Transverse colon (tissue), 4 donors: ENCODE results near the gene VTCN1. TPM values are rescaled to one million over a fixed set of nuclear protein-coding genes. Genes with fewer than 3 reads are reported as not detected.

Source experiments
- DNase-seq: peaks from one replicate; pipeline ENCODE4 v3.0.0-alpha.2; 2019
- H3K27ac ChIP-seq, 4 donors: fragments of 200-600 bp; sonication (generic); 2 replicates each; pipeline ENCODE4 v1.5.1; 2016 to 2018; ENCODE audit warnings: inconsistent platforms in 4 of 4
- H3K27me3 ChIP-seq: fragments of 200-600 bp; sonication (generic); 2 replicates; pipeline ENCODE4 v1.5.1; 2017; ENCODE audit warnings: inconsistent platforms
- H3K36me3 ChIP-seq, 4 donors: fragments of 200-600 bp; sonication (generic); 2 replicates each; pipeline ENCODE4 v1.5.1; 2017 to 2019; ENCODE audit warnings: inconsistent platforms in 4 of 4
- H3K4me1 ChIP-seq, 4 donors: fragments of 200-600 bp; sonication (generic); 2 replicates each; pipeline ENCODE4 v1.5.1; 2017 to 2020; ENCODE audit warnings: inconsistent platforms in 4 of 4
- H3K4me3 ChIP-seq, 4 donors: fragments of 200-600 bp; sonication (generic); 1 replicate in 1 of 4; 2 replicates in 3 of 4; pipeline versions ENCODE4 v1.5.1 to v1.6.1; 2017 to 2019; ENCODE audit warnings: inconsistent platforms in 4 of 4
- H3K9me3 ChIP-seq, 2 donors: fragments of 200-600 bp; sonication (generic); 2 replicates each; pipeline ENCODE4 v1.5.1; 2017 to 2019; ENCODE audit warnings: inconsistent platforms in 2 of 2
- CTCF ChIP-seq, 5 experiments: fragments of 200-600 bp in 3 of 5; fragments of 450-650 bp in 2 of 5; sonication (generic) in 3 of 5; IDR thresholded peaks; 1 replicate in 2 of 5; 2 replicates in 3 of 5; pipeline ENCODE4 v1.5.1; 2016 to 2017; ENCODE audit warnings: antibody characterized with exemption in 5 of 5, inconsistent platforms in 3 of 5, mild to moderate bottlenecking in 2 of 5, moderate library complexity in 1 of 5
- EP300 ChIP-seq: sonication (generic); formaldehyde crosslinking; IDR thresholded peaks from one replicate; pipeline ENCODE4 v1.6.1; 2017; ENCODE audit warnings: antibody characterized with exemption, low read depth
- POLR2A ChIP-seq: fragments of 450-650 bp; IDR thresholded peaks from one replicate; pipeline ENCODE4 v1.6.1; 2016; ENCODE audit warnings: antibody characterized with exemption, mild to moderate bottlenecking, moderate library complexity
- POLR2AphosphoS5 ChIP-seq, 3 donors: sonication (generic); formaldehyde crosslinking; IDR thresholded peaks; one replicate each; pipeline ENCODE4 v1.6.1; 2016; ENCODE audit warnings: antibody characterized with exemption in 3 of 3
- WGBS, 2 donors: methylation state at CpG; one replicate each; pipeline ENCODE4 v1.1.5; 2018; ENCODE audit warnings: low coverage in 1 of 2; 5-methylcytosine and 5-hydroxymethylcytosine counted together
- in situ Hi-C, 4 donors: fragments of 200-750 bp; cut with MboI; loops; one replicate each; pipeline versions ENCODE4 v1.15.0 to v1.15.1; 2017; ENCODE audit warnings: low sequenced_read_pairs in 3 of 4, low pct_ligation_motif_present in 1 of 4, low pct_unique_long_range_greater_than_20kb in 1 of 4
- intact Hi-C: fragments of 100-400 bp; cut with DNase I; formaldehyde crosslinking; loops from one replicate; pipeline ENCODE4 v1.15.1; 2023; ENCODE audit warnings: low total_unique reads
- total RNA-seq, 4 donors: library from RNA; depleted of rRNA; stranded (reverse); fragments of >200 nt; gene quantifications; one replicate each; pipeline ENCODE4 v1.1.0, GENCODE V29; 2016

VTCN1 gene
- total RNA-seq, 4 donors from 2014 or later = not detected

DNA sequence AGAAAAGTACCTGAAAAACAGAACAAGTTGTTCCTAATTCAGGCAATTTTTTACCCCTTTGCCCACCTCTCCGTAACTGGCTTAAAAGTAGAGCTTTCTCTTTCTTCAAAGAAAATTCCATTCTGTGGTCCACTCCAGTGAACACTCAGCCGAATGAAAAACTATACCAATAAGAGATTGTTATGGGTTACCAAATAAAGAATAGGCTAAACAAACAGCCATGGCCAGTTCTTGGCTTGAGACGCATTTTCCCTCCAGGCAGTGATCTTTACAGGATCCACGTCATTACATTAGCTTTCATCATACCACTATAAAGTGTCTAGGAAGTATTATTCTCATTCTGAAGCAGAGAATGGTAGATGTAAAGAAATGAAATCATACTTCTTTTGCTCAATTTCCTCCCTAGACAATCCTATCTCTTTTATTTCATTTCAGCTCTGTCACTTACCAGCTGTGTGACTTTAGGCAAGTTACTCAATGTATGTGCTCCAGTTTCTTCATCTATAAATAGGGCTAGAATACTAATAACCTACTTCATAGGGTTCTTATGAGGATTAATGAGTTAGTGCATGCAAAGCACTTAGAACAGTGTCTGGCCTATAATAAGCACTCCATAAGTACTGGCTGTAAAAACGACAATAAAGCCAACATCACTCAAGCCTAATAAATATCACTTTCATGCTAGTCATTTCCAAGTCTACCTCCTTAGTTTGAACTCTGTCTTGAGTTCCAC lies 62.7 kb downstream of the VTCN1 start:
- WGBS, 2 donors = 50 to 63% methylated on average over 2 to 5 of the region's 5 CpGs
- H3K4me3 ChIP-seq = no peak overlapping the region

GRCh38 chr1:117147341-117147831 lies 63.3 kb downstream of the VTCN1 start:
- no peak overlapping the region for H3K27ac ChIP-seq
- DNase-seq = no peak
- intact Hi-C loops (no loop called here), in situ Hi-C loops (no loop called here)
- TF ChIP-seq CTCF (IDR thresholded peaks at IDR 0.05) (no peak), POLR2AphosphoS5 (IDR thresholded peaks at IDR 0.05) (no peak), EP300 (no peak), POLR2A (no peak)
- H3K4me3 ChIP-seq = no peak overlapping the region
- H3K36me3 ChIP-seq = no peaks in the 10 kb centered on the region
- H3K27me3 ChIP-seq = no peaks in the 10 kb centered on the region
- WGBS, 2 donors = 57 to 85% methylated on average over 3 to 4 of the region's 4 CpGs
- H3K9me3 ChIP-seq = no peaks in the 10 kb centered on the region
- no peaks in the 10 kb centered on the region for H3K4me1 ChIP-seq

More for the DNA sequence above, 62.7 kb downstream of the VTCN1 start:
- no peaks in the 10 kb centered on the region for H3K9me3 ChIP-seq
- no peak for DNase-seq
- TF ChIP-seq POLR2A = no peak
- TF ChIP-seq EP300 = no peak
- TF ChIP-seq POLR2AphosphoS5 (IDR thresholded peaks at IDR 0.05) = no peak
- no peak for TF ChIP-seq CTCF (IDR thresholded peaks at IDR 0.05)
- intact Hi-C loops (no loop called here), in situ Hi-C loops (no loop called here)
- no peaks in the 10 kb centered on the region for H3K4me1 ChIP-seq
- no peaks in the 10 kb centered on the region for H3K36me3 ChIP-seq
- H3K27ac ChIP-seq = no peak overlapping the region
- no peaks in the 10 kb centered on the region for H3K27me3 ChIP-seq

DNA sequence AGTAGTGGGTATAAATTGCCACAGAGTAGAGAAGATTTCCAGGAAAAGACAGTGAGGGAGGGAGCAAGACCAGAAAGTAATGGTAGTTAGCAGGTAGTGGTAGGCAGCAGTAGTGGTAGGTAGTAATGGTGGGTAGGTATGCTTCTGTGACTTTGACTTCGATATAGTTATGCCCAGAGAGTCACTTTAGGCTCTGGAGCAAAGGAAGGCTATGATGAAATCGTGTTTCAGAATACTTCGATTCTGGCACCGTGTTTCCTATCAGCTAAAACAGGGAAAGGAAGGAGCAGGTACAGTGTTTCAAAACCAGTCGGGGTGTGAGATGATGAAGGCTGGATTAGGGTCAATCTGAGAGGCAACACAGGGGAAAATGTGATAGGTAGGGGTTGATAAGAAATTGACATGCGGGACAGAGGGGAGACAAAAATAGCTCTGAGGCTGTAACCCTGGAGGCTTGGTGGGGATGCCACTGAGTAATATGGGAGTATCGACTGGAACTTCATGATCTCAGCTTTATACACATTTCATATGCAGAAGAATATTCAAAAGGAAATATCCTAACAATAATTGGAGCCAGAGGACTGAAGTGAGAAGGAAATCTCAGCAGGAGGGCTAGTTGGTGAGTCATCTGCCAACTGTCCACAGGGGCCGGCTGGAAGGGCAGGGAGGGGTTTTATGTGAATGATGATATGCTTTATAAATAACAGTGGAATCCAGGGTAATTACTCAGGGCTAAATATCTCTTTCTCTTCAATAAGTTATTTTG lies 64.0 kb downstream of the VTCN1 start:
- Histone ChIP-seq H3K27ac (no peak overlapping the region), H3K9me3 (no peaks in the 10 kb centered on the region), H3K4me3 (no peak overlapping the region), H3K27me3 (no peaks in the 10 kb centered on the region), H3K4me1 (no peaks in the 10 kb centered on the region), H3K36me3 (no peaks in the 10 kb centered on the region)
- 71 to 75% methylated on average over 8 of the region's 8 CpGs for WGBS, 2 donors
- DNase-seq = no peak
- in situ Hi-C loops = no loop called here
- intact Hi-C loops = no loop called here
- TF ChIP-seq POLR2A (no peak), EP300 (no peak), POLR2AphosphoS5 (IDR thresholded peaks at IDR 0.05) (no peak)

GRCh38 chr1:117146072-117146471 lies 64.7 kb downstream of the VTCN1 start:
- in situ Hi-C loops (no loop called here), intact Hi-C loops (no loop called here)
- DNase-seq = no peak
- no peak overlapping the region for H3K27ac ChIP-seq
- no peak overlapping the region for H3K4me3 ChIP-seq
- H3K4me1 ChIP-seq = no peaks in the 10 kb centered on the region
- TF ChIP-seq EP300 = no peak
- TF ChIP-seq POLR2AphosphoS5 (IDR thresholded peaks at IDR 0.05) = no peak
- no peak for TF ChIP-seq POLR2A
- no peak for TF ChIP-seq CTCF (IDR thresholded peaks at IDR 0.05)
- no peaks in the 10 kb centered on the region for H3K36me3 ChIP-seq
- H3K27me3 ChIP-seq = no peaks in the 10 kb centered on the region
- no peaks in the 10 kb centered on the region for H3K9me3 ChIP-seq
- 88 to 92% methylated on average over 2 of the region's 2 CpGs for WGBS, 2 donors
